NCI-H1417 treated with DMSO at 0.1 percent for 48 hours (cell line): ENCODE measurements around the gene ZBTB7C.

ENCODE experiments used
- DNase-seq: peaks from one replicate; lab custom pipeline; 2025; lab: John Stamatoyannopoulos, UW

The ZBTB7C gene

DNA sequence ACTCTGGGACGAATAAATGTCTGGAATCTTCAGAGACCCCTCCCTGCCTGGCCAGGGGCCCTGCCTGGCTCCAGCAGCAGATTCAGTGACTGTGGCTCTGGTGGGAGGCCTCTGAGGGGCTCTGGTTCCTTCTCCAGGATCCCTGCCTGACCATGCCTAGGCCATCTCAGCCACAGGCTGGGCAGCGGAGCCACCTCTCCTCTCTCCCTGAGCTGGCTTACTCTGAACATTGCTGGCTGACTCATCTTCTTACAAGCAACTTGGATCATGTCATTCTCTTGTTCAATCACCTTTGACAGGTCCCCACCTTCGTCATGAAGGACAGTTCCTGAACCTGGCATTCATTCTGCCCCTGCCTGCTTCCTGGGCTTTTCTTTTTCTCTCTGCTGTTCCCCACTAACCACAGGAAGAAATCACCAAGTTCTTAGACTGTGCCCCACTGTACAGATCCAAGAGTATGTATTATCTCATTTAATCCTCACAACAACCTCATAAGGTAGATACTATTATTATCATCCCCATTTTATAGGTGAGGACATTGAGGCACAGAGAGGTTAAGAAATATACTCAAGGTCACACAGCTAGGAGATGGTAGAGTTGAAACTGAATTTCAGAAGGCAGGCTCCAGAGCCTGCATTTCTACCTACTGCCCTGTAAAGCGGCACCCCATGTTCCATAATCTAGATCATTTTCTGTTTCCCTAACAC, 323.2 kb downstream of the ZBTB7C start:
- DNase-seq, result no peak

DNA sequence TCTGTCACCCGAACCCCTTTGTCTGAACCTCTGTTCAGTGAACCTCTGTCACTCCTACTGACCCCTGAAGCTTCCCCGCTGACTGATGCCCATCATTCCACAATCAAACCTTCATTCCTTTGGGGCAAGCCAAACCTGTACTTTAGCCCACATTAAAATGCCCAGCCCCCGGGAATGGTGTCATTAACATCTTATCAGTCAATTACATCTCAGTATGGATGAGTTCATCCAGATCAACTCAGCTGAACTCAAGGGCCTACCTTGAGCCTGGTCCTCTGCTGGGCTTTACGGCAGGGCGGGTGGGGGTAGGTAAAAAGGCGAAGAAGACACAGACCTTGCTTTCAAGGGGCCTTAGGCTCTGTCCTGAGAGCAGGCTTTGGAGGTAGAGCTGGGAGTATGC, 324.3 kb downstream of the ZBTB7C start:
- DNase-seq, result no peak

DNA sequence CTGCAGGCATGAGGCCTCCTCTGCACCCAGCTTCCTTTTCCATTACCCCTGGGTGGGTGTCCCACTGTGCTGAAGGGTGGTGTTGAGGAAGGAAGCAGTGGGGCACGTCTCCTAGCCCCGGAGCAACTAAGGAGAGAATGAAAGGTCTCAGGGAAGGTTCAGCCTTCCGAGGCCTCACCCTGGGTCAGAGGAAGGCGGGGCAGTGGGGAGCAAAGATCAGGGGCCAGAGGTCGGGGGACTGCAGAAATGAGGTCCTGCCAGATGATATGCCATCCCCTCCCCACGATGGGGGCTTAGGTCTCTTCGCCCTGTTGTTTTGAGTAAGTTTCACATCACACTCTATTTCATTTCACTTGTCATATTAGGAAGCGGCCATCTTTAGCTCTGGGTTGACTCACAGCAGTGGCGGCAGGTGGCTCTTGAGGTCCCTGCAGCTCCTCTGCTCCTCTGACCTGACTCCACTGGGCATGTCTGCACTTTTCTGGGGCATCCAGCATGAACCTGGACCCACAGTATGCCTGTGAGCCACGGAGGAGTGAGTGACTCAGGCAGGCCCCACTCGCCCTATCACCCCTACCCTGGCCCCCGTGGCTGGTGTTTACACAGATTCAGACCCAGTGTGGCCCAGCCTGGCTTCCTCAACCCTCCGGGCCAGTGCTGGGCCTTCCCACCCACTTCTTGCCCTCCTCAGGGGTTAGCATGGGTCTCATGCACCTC, 325.0 kb downstream of the ZBTB7C start:
- DNase-seq, result no peak

DNA sequence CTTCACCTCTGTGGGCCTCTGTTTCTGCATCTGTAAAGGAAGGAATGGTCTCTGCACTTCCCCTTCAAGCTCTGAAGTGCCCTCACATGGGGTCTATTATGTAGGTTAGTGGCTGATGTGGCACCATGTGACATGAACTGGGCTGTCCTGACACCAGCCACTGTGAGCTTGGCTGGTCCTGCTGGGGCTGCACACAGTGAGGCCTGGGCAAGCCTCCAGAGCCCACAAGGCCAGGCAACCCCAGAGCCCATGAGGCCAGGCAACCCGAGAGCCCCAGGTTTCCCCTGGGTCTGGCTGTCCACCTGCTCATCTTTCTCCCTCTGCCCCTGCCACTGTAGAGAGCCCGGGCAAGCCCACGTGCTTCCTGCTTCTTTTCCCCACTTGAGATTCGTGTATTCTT, 328.6 kb downstream of the ZBTB7C start:
- no peak for DNase-seq

DNA sequence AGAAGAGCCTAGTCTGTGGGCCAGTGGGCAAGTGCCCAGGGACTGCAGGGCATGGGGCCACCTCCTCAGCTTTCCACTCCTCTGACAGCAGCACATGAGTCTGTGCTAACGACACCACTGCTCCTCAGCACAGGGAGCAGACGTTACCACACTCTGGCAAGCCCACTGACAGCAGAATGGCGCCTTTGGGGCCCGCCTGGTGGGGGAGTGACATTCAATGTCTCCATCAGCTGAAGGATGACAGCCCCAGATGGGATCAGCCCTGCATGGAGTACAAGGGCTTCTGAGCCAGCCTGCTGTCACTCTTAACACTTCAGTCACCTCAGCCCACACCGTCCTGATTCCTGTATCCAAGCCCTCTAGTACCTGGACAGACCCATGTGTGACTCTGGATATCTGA, 329.3 kb downstream of the ZBTB7C start:
- no peak for DNase-seq

DNA sequence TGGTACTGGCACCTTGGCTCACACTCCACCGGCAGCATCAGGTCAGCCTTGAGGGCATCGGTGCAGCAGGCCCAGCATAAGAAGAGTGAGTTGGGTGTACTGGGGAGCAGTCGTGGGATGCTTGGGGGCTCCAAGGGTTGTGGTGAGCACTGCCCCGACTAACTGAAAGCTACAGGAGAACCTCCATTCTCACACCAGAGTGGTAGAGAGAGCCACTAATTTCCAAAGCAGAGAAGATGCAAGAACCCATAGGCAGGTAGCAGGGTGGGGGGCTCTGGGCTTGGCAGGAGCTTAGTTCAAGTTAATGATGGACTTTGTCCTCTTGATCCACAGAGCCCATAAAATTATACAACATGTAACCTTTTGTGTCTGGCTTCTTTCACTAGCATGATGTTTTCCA, 330.7 kb downstream of the ZBTB7C start:
- no peak for DNase-seq

DNA sequence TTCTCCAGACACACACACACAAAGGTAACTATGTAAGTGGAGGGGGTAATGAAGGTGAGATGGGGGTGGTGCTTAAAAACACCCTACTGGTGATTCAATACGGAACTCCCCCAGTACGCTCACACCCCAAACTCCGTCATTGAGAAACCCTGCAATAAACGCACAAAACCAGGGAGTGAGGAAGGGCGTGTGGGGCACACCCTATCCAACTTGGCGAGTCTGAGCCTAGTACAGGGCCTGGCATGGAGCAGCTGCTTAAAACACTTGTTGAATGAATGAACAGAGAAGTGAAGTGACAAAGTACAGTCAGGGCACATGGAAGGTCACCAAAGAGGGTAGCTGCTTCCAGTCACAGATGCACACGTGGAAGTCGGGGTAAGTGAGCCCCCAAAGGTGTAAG, 331.9 kb downstream of the ZBTB7C start:
- DNase-seq, result no peak

DNA sequence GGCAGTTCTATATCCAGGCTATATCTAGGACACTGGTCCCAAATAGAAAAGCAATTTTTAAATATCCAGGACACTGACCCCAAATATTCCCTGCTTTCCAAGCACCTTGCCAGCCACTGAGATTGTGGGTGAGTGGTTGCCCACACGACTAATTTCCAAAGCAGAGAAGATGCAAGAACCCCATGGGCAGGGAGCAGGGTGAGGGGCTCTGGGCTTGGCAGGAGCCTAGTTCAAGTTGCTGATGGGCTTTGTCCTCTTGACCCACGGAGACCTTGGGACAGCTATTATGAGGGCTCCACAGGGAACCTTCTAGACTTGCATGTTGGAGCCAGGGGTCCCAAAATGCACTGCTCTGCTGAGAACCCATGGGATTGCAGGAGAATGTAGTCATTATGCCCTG, 332.7 kb downstream of the ZBTB7C start:
- no peak for DNase-seq

DNA sequence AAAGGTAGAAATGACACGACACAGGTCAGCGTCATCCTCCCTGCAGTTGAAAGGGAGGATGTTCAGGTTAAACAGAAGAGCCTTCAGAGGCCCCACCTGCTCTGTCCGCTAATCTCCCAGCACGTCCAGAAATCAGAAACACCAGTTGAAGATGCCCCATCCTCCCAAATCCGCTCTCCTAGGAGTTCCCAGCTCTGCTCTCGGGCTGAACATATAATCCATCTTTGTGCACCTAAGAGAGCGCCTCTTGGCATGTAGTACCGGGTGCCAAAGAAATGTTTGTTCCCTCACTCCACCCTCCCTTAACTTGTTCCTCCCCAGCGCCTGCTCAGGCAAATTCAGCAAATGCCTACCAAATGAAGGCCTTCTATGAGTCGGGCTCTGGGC, 333.5 kb downstream of the ZBTB7C start:
- DNase-seq, result no peak

DNA sequence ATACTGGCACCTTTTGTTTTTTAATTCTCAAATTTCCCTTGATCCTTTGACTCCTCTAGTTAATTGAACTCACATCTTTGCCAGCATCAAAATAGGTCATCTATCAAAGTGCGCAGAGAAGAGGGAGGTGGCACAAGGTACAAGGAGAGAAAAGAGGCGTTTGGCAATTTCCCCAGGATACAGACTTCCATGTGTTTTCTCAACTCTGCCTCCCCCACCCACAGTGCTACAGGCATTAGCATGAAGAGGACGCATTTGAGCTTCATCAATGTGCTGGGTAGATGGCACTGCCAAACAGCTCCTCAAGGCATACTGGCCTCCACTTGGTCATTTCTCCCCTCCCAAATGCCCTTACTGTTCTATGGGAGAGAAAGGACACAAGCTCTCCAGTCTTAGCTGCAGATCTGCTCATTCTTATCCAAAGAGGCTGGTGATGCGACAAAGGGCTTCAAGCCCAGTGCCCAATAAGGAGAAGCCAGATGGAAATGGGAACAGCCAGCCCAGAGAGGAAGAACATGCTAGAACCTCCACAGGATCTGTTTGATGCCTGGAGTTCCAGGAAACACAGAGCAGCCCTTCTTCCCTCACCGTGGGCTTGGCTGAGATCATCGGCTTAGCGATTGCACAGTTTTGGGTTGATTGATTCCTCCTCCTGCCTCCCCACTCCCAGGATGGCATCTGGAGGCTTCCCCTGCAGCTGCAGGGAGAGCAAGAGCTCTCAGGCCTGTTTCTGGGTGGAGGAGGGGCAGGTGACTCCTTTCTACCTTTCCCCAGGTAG, 334.1 kb downstream of the ZBTB7C start:
- DNase-seq, result no peak

DNA sequence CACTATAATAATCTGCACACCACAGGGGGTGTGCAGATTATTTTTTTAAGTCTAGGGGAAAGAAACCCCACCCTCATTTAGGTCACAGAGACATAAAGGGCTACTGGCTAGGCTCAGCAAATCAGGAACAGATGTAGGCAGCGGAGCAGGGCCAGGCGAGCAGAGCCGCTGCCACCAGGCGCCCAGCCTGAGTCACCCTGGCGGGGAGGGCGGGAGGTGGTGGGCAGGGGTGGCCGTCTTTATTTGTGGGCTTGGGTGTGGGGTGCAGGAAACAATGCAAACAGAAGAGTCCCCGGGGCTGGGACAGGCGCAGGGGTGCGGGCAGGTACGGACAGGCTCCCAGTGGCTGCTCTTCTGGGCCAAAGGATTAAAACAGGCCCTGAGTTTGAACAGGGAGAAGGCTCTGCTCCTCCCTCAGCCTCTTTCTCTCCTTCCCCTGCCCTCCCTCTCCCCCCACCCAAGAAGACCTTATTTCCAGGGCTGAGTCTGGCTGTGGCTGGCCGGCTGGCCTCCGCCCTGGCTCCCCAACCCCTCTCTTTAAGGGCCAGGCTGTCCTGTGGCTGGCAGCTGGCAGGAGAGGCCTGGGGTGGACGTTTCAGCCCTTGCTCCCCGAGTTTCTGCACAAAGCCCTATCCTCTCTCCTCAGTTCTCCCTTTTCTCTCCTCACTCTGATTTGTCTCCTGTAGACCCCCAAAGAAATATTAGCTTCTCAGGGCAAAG, 335.8 kb downstream of the ZBTB7C start:
- DNase-seq, result no peak

DNA sequence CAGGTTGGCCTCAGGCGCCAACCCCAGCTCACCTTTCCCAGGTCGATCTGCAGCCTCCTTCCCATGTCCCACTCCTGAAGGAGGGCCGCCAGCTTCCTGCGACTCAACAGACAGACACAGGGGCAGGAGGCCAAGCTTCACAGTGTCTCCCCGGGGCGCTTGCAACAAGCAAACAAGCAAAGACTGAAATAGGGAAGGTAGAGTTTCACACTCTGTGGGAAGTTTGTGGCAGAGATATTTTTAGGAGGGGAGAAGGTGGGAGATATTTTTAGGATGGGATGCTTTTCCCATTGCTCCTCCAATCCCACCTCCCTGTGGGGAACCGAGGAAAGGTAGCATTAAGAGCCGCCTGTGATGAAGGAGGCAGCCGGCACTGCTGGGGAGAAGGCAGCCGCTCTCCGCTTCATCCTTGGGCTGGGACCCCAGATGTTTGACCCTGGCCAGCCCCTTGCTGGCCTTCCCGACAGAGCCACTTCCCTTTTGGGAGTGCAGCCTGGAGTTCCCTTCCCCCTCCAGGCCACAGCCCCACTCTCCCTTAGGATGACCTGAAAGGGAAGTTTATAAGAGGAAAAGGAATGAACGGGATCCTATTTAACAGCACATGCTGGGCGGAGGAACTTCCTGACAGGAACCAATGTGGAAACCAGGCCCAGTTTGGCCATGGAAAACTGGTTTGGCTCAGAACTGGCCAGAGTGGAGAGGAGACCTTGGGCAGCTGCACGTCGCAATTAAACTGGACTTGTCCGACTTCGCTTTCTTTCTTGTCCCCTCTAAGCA, 336.6 kb downstream of the ZBTB7C start:
- no peak for DNase-seq

DNA sequence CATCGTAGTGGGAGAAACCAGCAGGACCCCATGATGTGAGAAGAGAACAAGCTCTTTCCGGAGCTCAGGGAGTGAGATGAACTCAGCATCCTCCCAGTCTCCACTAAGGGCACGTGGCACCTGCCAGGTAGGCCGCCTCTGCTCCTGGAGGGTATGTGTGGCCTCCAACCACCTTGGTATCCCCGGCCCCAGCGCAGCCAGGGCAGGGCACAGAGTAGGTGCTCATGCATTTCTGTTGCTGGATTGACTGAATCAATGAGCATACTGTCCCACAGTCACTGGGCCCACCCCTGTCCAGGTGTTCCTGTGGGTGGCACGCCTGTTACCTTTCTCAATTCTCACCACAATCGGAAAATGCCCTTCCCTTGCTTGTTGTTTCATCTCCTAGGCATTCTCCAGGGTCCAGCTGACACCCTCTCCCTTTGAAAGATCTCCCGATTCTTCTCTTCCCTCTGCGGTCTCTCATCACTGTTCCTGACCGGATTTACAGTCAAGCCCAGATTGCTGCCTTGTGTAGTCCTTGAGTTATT, 340.2 kb downstream of the ZBTB7C start:
- DNase-seq, result no peak

DNA sequence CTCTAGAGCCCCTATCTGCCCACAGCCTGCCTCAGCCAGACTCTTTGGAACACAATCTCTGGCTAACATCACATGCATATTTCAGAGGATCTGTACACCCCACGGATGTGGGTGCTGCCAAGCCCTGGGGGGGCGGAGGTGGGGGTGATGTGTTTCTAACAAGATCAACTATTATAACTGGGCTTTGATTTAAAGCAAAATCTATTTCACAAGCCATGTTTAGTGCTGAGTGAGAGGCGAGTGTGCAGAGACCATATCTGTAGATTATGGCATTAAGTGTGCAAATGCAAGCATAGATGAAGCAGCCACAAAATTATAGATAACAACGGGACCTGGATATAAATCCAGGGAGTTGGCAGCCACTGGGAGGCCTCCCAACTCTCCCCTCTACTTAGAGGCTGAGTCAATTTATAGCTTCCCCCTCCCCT, 342.9 kb downstream of the ZBTB7C start:
- no peak for DNase-seq

DNA sequence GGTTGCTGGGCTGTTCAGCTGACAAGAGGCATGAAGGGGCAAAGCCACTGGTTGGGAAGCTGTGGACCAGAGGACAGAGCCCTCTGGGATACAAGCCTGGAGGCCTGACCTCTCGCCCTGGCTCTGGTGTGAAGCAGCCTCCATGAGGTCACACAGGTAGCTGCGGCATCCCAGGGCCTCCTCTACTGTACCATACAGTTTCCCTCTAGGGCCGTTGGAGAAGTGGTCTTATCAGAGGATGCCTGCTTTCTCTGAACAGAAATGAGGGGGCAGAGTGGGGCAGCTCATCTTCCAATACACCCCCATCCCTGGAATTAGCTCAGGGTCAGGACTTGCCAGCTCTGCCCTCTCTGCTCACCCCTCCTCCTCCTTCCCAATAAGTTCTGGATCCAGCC, 343.6 kb downstream of the ZBTB7C start:
- no peak for DNase-seq

DNA sequence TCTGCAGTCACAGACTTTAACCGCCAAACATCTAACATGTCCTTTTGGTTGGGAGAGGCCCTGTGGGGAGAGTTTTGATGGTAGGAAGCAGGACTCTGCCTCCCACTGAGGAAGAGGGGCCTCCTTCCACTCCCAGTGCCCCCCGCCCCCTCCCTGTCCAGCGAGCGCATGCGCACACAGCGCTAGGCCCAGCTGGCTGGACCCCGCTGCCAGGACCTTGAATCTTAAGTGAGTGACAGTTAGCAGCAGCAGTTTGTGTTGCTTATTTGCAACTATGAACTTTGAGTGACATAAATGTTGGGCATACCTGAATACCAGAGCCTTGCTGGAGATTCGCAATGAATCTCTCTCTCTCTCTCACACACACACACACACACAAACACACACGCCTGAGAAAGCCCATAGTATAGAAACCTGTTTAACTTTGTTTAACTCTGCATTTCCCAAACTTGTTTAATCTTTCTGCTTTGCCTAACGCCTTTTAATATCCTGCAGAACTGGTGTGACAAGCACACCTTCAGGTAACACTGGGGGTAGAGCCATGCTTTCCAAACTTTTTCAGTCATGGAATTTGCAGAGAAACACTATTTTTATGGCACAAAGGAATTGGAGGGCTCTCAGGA, 344.1 kb downstream of the ZBTB7C start:
- DNase-seq, result no peak

DNA sequence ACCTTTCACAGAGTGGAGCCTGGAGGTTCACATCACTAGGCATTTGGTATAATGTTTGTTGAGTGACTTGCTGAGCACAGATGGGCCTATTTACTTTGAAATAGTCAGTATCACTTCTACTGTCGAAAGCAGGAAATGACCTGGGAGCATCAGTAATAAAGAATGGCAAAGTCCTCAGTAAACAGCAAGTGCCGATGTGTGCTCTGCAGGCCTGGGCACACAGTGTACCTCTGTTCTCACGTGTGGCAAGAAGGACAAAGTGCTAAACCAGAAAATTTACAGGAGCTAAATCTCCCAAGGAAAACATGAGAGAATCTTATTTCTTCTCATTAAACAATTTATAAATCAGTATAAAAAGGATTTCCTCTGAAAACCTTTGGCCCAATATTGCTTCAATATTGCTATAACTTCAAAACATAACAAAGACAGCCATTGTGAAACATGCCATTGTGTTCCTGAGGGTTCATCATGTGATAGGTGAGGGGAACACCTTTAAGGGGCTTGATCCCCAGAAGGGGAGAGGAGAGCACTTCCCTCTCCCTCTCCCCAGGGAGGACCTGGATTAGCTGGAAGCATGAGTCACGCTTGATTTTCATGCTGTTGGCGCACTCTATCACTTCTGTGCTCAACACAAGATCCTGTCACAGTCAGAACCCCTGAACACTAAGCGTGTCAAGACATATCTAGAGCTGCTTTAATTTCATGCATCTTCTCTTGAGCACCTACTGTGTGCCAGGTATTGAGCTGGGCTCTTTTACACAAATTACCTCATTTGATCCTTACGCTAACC, 347.2 kb downstream of the ZBTB7C start:
- no peak for DNase-seq

DNA sequence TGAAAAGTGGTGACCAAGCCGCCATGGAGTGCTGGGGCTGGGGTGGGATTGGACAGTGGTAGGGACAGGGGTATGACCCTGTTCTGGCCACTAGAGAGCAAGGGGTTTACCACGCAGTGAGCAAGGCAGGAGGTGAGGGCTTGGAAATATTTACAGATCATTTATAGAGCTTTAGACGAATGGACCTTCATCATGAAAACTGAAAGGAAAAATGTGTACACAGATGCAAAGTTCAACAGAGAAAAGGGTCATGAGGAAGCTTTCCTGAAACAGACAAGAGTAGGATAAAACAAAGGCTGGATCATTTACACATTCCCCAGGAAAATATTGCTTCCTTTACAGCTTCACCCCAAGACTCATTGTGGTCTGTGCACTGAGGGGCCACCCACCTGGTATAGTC, 348.2 kb downstream of the ZBTB7C start:
- DNase-seq, result no peak

DNA sequence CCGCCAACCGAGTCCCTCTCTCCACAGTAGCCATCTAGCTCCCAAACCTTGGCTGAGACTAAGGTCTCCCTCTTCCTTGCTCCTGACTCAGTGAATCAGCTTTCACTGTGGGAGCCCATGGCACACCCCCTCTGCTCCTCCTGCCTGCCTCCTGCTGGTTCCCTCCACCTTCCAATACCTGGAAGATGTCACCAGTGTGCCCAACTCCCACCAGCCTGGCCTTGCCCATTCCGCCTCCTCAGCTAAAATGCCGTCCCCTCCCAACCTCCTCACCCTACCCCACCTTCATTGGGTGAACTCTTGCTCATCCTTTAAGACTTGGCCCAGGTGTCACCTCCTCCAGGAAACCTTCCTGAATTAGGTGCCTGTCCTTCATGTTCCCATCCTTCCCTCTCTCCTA, 348.8 kb downstream of the ZBTB7C start:
- DNase-seq, result no peak

DNA sequence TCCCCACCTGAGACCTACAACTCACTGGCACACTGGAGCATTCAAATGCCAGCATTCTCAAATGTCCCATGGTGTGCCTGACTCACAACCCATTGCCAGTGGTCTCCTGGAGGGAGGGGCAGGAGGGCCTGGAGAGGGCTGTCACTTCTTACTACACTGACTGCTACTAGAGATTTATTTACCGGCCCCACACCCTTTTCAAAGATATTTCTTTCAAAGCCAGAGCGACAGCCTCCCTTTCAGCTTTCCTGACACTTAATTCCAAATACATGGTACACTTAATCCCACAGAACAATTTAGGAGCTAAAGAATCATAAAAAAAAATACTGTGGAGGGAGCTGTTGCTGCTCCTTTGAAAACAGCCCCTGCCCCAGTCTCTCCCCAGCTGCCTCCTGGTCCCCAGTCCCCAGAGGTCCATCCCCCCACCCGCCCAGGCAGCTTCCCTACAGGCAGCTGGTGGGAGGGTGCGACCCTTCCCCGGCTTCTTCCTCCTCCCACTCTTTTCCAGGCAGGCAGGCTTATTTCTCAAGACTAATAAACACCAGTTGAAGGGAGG, 349.6 kb downstream of the ZBTB7C start:
- DNase-seq, result no peak
